IPS-18c (cell line): ENCODE measurements around the gene DENND6B.
"Not testable (repeated sequence)": the region's sequence is repeated elsewhere in the genome, so short reads cannot be mapped to it uniquely, and the experiment has no call there.

Experiments
- H3K4me3 ChIP-seq: 2 replicates; pipeline ENCODE4 v1.7.0; 2013; ENCODE audit warnings: low read depth, mild to moderate bottlenecking, low read length, moderate library complexity; ENCODE audit not compliant: insufficient read depth
- H3K9me3 ChIP-seq: one replicate; pipeline ENCODE4 v1.6.1; 2013; ENCODE audit warnings: mild to moderate bottlenecking, low read length, moderate library complexity; ENCODE audit not compliant: control insufficient read depth, insufficient read depth

The DENND6B gene

DNA sequence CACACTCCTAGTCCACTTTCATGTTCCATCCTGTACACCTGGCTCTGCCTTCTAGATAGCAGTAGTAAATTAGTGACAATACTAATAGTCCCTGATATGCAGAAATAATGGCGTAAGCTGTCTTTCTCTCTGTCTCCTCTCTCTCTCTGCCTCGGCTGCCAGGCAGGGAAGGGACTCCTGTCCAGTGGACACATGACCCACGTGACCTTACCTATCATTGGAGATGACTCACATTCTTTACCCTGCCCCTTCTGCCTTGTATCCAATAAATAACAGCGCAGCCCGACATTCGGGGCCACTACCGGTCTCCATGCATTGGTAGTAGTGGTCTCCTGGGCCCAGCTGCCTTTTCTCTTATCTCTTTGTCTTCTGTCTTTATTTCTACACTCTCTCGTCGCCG lies 53.0 kb downstream of the DENND6B start:
- H3K4me3 ChIP-seq, H3K9me3 ChIP-seq: not testable (repeated sequence)

DNA sequence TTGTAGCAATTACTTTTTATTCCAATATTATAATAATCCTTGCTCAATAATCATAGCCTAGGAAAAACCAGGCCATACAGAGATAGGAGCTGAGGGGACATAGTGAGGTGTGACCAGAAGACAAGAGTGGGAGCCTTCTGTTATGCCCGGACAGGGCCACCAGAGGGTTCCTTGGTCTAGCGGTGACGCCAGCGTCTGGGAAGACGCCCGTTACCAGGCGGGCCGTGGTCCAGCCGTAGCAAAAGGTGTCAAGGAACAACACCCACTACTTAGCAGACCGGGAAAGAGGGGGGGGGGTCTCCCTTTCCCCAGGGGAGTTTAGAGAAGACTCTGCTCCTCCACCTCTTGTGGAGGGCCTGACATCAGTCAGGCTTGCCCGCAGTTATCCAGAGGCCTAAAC lies 53.5 kb downstream of the DENND6B start:
- not testable (repeated sequence) for H3K9me3 ChIP-seq, H3K4me3 ChIP-seq

DNA sequence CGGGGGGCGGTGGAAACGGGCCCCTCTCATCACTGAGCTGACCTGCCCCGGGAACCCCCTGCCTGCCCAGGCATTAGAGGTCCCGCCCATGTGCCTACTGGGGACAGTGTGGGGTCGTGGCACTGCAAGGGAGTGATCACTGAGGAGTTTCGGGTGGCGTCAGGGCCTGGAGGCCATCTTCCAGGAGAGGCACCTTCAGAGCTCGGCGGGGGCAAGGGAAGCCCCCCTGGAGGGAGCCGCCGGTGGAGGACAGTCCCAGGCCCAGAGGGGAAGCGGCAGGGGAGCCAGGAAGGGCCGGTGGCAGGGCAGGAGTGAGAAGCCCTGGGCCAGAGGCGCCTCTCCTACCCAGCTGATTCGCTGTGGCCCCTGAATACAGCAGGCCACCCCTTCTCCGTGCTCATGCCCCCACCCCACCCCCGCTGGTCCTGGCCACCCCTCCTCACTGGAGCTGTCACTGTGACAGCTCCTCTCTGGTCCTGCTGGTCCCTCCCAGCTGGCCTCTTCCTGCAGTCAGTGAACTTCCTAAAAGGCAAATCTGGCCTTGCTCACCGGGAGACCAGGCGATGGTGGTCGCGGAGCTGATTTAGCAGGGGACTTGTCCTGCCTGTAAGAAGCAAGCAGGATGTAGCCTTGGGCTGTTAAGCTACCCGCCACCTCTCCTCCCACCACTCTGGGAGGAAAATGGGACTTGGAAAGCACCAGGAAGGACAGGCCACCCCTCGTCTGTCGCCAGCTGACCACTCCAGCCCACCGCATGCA lies 54.6 kb downstream of the DENND6B start:
- H3K4me3 ChIP-seq = peak overlapping the region; percentile 24

DNA sequence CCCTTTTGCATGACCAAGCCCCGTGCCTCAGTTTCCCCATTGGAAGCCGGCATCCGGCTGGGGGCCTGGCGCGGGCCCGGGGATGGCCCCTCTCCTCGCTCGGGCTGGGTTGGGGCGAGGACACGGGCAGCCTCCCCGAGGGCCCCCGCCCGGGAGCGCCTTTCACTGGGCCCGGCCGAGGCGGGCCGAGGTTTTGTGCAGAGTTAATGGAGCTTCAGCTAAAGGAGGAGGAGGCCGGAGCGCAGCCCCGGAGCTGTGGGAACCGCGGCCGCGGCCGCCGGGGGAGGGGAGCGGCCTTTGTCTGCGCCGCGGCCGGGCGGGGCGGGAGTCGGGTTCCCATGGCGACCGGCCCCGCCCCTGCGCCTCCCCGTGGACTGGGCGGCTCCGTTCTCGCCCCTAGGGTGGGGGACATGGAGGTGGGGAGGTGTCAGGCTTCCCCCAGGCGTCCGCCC lies 55.3 kb downstream of the DENND6B start:
- Histone ChIP-seq H3K9me3 (peaks cover 3% of the 10 kb centered on the region), H3K4me3 (peak overlapping the region; percentile 43)

More for the DNA sequence above, 54.6 kb downstream of the DENND6B start:
- H3K9me3 ChIP-seq = peaks cover 3% of the 10 kb centered on the region

DNA sequence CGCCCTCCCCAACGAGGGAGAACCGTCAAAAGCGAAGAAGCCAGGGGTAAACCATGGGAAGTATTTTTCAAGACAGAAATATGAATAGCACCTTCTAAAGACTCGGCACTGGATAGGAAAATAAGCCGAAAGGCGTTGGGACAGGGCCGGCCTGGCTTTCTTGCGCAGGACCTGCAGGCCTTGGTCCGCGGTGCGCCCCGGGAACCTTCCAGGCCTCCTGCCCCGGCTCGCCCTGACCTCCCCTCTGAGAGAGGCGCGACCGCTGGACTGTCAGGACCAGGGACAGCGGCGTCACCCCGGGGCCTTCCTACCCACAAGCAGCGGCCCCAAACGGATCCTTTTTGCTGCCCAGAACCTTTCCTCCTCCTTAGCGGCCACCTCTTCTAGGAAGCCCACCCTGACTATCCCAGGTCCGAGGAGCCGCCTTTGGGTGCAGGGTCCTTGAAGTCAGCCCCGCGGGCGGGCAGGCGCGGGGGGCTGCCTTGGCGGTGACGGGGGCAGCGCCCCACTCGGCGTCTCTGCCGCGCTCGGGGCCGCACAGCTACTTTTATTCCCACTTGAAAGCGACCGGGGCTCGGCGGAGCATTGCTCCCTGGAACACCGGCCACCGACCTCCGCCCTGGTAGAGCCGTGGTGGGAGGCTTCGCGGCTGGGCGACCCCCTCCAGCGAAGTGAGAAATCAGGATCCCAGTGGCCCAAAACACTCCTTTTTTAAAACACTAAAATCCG lies 56.0 kb downstream of the DENND6B start:
- no peaks in the 10 kb centered on the region for H3K9me3 ChIP-seq
- H3K4me3 ChIP-seq = peak overlapping the region; percentile 43

DNA sequence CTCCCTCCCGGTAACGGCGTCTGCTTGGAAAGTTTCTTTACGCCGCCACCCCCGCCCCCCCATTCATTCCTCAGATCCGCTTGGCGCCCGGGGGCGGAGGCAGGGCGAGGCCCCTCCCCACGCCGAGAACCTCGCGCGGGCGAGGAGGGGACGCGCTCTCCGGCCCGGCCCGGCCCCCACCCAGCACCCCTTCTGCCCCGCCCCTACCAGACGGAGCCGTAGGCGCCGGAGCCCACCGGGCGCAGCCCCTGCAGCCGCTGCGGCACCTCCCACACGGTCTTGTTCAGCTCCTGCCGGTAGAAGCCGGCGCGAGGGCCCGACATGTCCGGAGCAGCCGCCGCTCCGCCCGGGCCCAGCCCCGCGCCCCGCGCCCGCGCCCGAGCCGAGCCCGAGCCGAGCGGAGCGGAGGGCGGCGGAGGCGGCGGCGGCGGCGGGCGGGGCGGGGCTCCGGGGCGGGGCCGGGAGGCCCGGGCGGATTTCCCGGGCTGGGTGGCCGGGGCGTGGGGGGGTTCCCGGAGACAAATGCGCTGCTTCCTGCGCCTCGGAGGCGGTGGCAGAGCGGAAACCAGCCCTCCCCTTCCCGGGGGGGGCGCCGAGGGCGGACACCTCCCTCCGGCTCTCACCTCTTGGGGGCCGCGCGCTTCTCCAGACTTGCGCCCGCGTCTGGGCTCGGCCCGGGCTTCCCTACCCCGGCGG lies 56.7 kb downstream of the DENND6B start, which contains the start of gene MAPK11:
MAPK11 (minus strand) TSS at position 411 of the 696 bp plus-strand sequence; CDS start at position 323, 88 bp downstream.
- Histone ChIP-seq H3K9me3 (no peaks in the 10 kb centered on the region), H3K4me3 (peak within 1 kb of the TSS; percentile 43)

DNA sequence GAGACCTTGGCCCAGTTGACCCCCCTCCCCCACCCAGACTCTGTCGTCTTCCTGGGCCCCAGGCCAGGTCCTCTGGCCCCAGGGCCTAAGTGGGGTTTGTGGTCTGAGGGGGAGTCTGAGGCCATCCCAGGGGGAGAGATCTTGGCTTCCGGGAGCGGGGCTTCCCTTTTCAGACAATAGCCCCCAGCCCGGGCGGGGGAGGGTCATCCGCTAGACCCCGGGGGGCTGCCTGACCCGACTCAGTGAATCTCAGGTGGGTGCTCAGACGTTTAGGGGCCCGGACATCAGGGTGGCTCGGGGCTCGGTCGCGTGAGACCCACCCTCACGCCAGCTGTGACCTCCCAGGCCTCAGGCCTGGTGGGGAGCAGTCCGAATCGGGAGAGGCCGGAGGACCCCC lies 57.2 kb downstream of the DENND6B start:
- Histone ChIP-seq H3K4me3 (peak overlapping the region; percentile 34; the same call in 1 of the 2 replicates), H3K9me3 (no peaks in the 10 kb centered on the region)

DNA sequence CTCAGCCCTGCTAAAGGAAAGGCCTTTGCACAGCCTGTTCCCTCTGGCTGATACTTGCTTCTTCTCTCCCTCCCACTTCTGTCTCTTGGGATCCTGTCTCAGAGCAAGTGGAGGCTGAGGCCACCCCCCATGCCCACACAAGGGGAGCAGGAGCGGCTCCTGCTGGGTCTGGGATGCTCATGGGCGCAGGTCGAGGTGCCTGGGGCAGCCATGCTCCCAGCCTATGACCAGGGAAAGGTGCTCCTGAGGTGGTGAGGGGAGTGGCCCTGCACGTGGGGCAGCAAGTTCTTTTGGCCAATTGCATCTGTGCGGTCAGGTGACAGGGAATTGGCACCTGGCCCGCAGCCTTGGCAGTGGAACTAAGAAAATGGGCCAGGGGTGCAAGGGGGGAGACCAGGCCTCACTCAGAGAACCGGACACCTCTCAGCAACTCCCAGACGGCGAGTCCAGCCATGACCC lies 58.1 kb downstream of the DENND6B start:
- H3K4me3 ChIP-seq = no peak overlapping the region
- H3K9me3 ChIP-seq = no peaks in the 10 kb centered on the region

DNA sequence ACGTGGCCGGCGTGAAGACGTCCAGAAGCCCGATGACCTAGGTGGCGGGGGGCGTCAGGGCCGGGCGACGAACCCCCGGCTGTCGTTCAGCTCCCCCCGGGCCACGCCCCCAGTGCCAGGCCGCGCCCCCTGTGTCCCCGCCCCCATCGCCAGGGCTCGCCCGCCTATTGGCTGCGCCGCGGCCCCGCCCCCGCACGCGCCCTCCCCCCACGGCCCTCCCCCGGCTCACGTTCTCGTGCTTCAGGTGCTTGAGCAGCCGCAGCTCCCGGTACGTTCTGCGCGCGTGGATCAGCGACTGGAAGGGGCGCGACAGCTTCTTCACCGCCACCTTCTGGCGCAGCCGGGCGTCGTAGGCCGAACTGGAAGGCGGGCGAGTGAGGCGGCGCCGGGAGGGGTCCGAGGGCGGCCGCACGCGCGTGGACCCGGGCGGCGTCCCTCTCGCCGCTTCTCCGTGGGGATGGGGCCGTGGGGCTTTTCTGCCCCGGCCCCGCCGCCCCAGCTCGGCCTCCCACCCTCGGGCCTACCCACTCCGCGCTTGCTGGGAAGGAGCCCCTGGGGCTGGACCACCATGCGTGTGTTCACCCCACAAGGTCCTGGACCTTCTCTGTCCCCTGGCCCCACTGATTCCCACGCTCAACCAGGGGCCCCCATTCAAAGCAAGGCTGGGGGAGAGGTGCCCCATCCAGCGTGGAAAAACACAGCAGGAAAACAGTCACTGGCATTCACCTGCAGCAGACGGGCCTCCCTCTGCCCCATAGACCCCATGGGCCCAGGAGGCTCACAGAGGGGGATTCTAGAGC lies 59.0 kb downstream of the DENND6B start:
- Histone ChIP-seq H3K9me3 (no peaks in the 10 kb centered on the region), H3K4me3 (peak overlapping the region; percentile 28; the same call in 1 of the 2 replicates)

DNA sequence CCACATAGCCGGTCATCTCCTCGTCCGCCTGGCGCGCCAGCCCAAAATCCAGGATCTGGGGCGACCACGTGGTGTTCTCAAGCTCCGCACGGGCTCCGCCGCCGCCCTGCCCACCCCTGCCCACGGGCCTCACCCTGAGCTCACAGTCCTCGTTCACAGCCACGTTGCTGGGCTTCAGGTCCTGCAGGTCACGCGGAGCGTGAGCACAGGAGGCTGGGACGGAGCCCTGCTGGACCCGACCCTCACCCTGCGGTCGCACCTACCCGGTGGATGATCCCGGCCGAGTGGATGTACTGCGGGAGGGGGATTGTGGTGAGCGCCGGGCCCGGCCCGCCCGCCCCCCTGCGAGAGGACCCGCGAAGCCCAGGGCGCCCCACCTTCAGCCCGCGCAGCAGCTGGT lies 59.8 kb downstream of the DENND6B start:
- no peaks in the 10 kb centered on the region for H3K9me3 ChIP-seq
- peak overlapping the region; percentile 28; the same call in 1 of the 2 replicates for H3K4me3 ChIP-seq

DNA sequence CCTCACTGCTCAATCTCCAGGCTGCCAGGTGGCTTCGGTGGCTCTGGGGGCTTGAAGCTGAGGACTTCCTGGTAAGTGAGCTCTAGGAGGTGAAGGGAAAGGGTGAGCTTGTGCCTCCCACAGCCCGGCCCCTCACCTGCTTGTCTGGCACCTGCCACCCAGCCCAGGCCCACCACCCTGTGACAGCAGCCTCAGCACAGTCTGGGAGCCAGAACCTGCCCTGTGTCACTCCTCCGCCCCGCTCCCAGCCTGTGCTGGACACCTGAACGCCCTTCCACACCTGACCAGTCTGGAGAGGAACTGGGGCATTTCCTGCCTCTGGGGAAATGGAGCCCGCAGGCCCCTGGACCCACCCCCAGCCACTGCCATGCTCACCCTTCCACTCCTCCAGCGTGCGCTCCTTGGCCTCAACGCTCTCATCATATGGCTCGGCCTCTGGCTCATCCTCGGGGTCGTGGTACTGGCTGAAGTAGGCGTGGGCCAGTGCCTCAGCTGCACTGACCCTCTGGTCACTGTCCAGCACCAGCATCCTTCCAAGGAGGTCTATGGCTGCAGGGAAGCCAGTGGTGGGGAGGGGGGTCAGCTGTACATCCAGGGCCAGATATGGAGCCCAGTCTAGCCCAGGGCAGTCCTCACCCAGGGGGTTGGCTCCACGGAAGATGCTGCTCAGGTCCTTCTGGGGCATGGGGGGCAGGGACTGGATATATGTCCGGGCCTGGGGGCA lies 61.7 kb downstream of the DENND6B start:
- no peaks in the 10 kb centered on the region for H3K9me3 ChIP-seq
- no peak overlapping the region for H3K4me3 ChIP-seq

DNA sequence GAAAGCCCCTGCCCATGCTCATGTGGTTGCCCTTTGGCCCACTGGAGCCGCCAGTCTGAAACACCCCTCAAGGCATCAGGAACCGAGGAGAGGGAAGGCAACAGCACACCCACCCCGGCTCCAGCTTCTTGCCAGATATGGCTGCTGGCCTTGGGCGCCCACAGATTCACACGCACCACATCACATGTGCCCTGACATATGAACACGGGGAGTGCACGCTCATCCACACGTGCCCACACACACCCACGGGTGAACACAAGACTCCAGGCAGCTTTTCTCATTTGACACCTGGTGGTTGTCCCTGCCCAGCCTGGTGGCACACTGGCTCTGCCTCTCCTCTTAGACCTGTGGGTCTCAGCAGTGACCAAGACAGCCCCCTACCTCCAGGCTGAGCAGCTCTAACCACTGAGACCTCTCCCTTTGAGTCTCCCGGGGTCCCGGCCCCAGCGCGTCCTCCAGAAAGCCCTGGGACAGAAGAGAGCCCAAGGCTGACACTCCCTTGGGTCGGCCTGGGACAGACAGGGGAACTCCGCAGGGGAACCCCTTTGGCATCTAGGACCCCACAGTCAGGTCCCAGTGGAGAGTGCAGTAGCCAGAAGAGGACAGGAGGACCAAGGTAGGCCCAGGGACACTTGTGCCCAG lies 62.6 kb downstream of the DENND6B start:
- H3K9me3 ChIP-seq = no peaks in the 10 kb centered on the region
- H3K4me3 ChIP-seq = no peak overlapping the region

DNA sequence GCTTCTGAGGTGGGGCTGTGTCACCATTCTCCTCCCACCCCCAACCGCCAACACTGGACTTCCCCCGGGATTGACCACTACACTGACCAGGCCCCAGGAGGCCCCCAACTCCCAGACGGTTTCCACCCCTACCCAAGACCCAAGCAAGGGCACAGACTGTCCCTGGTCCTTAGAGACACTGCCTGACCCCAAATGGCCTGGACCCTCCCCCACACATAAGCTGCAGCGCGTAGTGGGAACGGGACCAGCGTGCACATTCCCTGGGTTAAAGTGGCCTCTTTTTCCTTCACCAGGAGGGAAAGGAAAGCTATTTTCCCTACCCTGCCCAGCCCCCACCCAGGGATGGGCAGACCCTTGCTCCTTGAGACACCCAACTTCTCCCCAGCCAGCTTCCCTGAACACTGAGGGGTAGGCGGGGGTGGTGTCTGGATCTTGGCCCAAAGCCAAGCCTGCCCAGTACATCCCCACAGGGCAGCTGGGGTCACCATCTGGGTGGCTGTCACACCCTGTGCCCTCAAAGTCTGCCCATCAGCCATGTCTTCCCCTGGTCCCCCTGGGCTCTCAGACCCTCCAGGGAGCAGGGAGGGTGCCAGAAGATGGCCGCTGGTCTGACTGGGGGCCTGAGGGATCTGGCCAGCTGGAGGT lies 63.7 kb downstream of the DENND6B start:
- Histone ChIP-seq H3K4me3 (no peak overlapping the region), H3K9me3 (no peaks in the 10 kb centered on the region)

DNA sequence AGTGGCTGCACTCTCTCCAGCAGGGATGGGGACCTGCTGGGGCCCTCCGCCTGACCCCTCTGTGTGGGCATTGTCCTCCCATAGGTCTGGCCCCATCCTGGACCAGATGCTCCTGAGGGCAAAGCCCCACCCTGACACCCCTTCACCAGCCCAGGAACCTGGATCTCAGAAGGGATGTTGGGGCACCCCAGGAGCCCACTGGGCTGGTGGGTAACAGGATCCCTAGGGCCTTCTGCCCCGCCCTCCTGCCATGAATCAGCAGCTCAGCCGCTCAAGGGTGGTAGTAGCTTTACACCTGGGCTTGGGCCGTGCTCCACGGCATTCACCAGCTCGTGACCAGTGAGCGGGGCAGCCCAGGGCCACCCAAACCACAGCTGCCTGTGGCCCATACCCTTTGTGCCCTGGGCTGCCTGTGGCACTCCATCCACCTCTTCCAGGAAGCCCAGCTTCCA lies 64.3 kb downstream of the DENND6B start:
- H3K4me3 ChIP-seq = no peak overlapping the region
- H3K9me3 ChIP-seq = no peaks in the 10 kb centered on the region

DNA sequence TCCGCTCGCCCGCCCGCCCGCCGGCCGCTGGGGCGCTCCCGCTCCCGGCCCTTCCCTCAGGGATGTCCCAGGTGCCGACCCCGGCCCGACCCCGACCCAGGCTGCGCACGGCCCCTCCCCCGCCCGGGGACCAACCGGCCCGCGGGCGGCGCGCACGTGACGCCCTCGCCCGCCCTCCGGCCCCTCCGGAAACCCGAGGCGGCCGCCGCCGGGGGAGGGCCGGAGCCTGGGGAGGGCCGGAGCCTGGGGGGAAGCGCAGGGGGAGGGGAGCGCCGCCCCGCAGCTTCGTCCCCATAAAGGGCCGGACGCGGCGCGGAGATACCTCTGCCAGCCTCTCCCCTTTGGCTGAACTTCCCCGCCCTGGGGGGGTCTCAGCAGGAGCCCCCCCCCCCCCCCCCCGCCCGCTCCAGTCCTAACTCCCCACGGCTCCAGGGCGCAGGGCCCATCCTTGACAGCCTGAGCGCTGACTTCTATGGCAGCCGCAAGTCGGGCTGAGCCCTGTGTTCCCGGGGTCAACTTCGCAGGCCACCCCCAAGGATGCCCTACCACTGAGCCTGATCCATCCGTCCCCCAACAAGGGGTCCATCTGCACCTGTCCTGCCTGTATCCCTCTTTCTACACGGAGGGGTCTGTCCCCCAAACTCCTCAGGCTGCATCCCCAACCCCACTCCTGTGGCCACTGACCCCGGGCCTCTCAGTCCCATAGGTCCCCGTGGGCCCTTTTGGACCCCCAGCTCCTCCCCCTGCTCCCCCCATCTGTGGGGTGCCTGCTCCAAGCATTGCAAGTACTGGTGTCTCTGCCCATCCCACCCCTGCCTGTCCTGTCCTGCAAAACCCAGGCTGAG lies 65.0 kb downstream of the DENND6B start, which contains the start of gene MAPK12:
MAPK12 (minus strand) TSS at position 69 of the 845 bp plus-strand sequence. CDS start 174 bp downstream, outside the sequence.
- peak within 1 kb of the TSS; percentile 55 for H3K4me3 ChIP-seq
- no peaks in the 10 kb centered on the region for H3K9me3 ChIP-seq
